Measurements from ENCODE around the gene COQ8A. TPM values are rescaled to one million over a fixed set of nuclear protein-coding genes. Genes with fewer than 3 reads are reported as not detected.

Gene COQ8A
- total RNA-seq, 1 experiment from 2014 or later = 8.9 TPM

DNA sequence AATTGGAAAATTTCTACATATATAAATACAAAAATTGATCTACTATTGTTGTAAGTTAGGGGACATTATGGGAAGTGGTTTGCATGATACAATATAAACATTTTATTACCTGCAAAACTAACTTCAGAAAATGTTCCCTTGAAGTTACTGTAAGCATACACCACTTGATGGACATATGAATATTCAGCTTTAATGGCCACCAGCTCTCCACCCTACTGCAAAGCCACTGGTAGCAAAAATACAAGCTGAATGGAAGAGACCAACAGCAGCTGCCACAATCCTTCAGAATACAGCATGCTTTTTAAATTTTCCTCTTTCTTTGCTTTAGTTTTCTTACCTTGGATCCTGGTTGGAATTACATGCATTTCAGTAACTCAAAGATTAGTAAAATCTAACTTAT, 69.8 kb downstream of the COQ8A start:
- no peak for DNase-seq (ENCODE audit: low read depth)

DNA sequence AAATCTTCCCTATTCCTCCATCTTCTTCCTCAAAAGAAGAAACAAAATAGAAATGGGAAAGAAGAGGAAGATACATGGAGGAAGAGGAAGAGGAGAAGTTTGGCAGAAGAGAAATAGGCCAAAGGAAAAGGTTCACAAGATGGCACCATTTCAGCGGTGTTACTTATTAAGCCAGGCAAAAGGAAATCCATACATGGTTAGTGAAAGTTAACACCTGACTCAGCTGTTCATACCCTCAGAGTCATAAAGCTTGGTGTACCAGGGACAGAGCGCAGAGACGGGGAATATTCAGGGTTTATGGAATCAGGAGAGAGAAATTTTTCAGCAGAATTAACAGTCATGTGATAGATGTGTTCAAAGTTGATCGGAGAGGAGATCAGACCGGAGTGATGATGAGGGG, 70.6 kb downstream of the COQ8A start:
- DNase-seq (ENCODE audit: low read depth) = no peak

- DNase-seq (ENCODE audit: low read depth) = no peak
These were observed 76.9 kb downstream of the COQ8A start for GRCh38 chr1:227016990-227017389.

DNA sequence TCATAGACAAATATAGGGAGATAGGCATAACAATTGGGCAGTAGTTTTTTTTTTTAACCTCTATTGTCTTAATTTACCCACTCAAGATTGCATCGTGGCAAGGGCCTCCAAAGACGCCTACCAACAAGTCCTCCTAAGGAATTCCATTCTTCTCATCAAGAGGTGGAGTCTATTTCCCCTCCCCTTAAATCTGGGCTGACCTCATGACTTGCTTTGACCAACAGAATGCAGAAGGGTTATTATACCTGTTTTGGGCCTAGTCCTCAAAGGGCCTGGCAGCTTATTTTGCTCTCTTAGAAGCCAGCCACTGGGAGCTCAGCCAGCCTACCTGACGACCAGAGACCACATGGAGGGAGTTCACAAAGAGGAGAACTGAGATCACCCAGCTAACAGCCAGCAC, 92.3 kb downstream of the COQ8A start:
- no peak for DNase-seq (ENCODE audit: low read depth)

GRCh38 chr1:227033880-227034279, 93.8 kb downstream of the COQ8A start:
- no peak for DNase-seq (ENCODE audit: low read depth)

GRCh38 chr1:227035316-227035715, 95.2 kb downstream of the COQ8A start:
- DNase-seq (ENCODE audit: low read depth) = no peak

GRCh38 chr1:227037121-227037520, 97.0 kb downstream of the COQ8A start:
- no peak for DNase-seq (ENCODE audit: low read depth)

Other genes with a start within 250 kb of the COQ8A start
- gene ITPKB, start 201.0 kb upstream of the COQ8A start, total RNA-seq (2014; rRNA removed; shearing (Covaris generic)) = 2.5 and 3.8 TPM in 2 replicates
- 13.3 and 13.8 TPM in 2 replicates for gene PSEN2, start 69.7 kb upstream of the COQ8A start, total RNA-seq (2014; rRNA removed; shearing (Covaris generic))

Data from RPMI7951 (cell line).